ENCODE data around the gene PTPRN2. TPM values are rescaled to one million over a fixed set of nuclear protein-coding genes. Genes with fewer than 3 reads are reported as not detected.

Gene PTPRN2
- total and polyA plus RNA-seq, 2 of the 8 experiments (the other 6 are each of a cell fraction or from before 2014, with no cell fraction given), result 2.6 to 4.5 TPM

DNA sequence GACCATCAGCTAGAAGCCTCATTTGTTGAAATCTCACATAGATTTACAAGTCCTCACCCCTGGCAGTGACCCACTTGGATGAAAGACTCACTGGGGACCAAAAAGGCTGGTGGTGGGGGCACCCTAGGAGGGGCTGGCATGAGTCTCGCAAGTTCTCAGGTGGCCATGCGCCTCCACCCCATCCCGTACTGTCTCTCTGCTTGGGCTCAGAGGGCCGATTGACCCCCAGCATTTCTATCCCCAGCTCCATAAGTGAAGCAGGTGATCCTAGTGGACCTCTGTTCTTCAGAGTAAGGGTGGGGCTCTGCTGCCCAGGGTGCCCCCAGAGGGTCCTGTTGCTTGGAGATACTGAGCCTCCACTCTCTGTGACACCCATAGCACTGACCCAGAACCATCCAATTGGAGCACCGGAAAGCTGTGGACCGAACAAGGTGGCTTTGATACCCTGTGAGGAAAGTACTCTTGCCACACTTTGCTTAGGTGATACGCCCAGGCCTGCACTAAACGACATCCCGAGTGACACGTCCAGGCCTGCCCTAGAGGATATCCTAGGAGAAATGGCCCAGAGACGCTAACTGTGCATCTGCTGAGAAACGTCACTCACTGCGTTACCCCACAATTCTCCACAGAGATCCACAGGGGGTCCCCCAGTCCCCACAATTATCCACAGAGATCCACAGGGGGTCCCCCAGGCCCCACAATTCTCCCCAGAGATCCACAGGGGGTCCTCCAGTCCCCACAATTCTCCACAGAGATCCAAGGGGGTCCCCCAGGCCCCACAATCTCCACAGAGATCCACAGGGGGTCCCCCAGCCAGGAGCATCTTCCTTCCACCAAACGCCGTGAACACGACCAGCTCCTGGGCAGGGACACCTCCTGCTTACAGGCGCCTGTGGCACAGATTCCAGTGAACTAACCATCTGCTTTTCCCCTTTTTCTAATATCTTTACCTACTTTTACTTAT, 262.9 kb downstream of the PTPRN2 start:
- Histone ChIP-seq H3K56ac (replicated peaks; ENCODE audit: insufficient read length, low read depth, low read length) (no peak overlapping the region), H3K36me3 (ENCODE audit: control insufficient read depth in 2 of 4, insufficient read depth in 4 of 4, low read length in 3 of 4) (peaks cover 0 to 5% (median 0%) of the 10 kb centered on the region in 4 experiments; a peak in 1 of 8 replicates), H3K9me3 (ENCODE audit: insufficient read depth in 2 of 2, low read depth in 1 of 2, low read length in 1 of 2) (peaks cover 23 to 61% of the 10 kb centered on the region in 2 experiments), H2AFZ (ENCODE audit: low read length) (no peak overlapping the region), H3K23me2 (ENCODE audit: low read depth, low read length) (peaks cover 7% of the 10 kb centered on the region), H4K8ac (ENCODE audit: extremely low read depth, insufficient read depth, low read length) (peak overlapping the region; percentile 31; the same call in 1 of the 2 replicates), H3K4ac (replicated peaks; ENCODE audit: insufficient read length, low read depth, low read length) (peak overlapping the region; percentile 71), H4K20me1 (replicated peaks in 1 of 2; ENCODE audit: control insufficient read depth in 1 of 2, insufficient read depth in 2 of 2, low read length in 2 of 2) (peaks cover 0 to 9% of the 10 kb centered on the region in 2 experiments), H3K27ac (ENCODE audit: low read depth, low read length) (no peak overlapping the region), H2BK5ac (ENCODE audit: low read depth, low read length) (peak overlapping the region; percentile 15; the same call in 1 of the 2 replicates), H3K18ac (ENCODE audit: extremely low read depth, low read length) (no peak overlapping the region; the same call in 1 of the 2 replicates), H4K91ac (replicated peaks; ENCODE audit: insufficient read length, low read length) (no peak overlapping the region), H3K79me1 (ENCODE audit: low read depth, low read length) (no peaks in the 10 kb centered on the region), H3K4me1 (replicated peaks in 1 of 4; ENCODE audit: control insufficient read depth in 3 of 4, insufficient read depth in 4 of 4, low read length in 3 of 4) (peaks cover 0 to 9% (median 3%) of the 10 kb centered on the region in 4 experiments; a peak in 4 of 7 replicates), H3K79me2 (ENCODE audit: control insufficient read depth in 1 of 2, insufficient read depth in 2 of 2, low read length in 2 of 2) (no peaks in the 10 kb centered on the region), H3K4me2 (ENCODE audit: insufficient read depth in 1 of 2, low read depth in 2 of 2, low read length in 2 of 2) (peak overlapping the region in 1 of 2 experiments; percentile 50; a peak in 1 of 4 replicates), H3K4me3 (ENCODE audit: extremely low read depth in 1 of 4, insufficient read depth in 2 of 4, low read depth in 3 of 4, low read length in 4 of 4) (no peak overlapping the region), H2AK5ac (ENCODE audit: low read depth, low read length) (no peak overlapping the region), H3K27me3 (replicated peaks in 1 of 4; ENCODE audit: control insufficient read depth in 3 of 4, extremely low read depth in 1 of 4, insufficient read depth in 3 of 4, low read length in 3 of 4) (peaks cover 0 to 2% (median 0%) of the 10 kb centered on the region in 4 experiments; a peak in 1 of 7 replicates), H3K9ac (replicated peaks in 1 of 4; ENCODE audit: extremely low read depth in 1 of 4, low read depth in 3 of 4, low read length in 3 of 4) (no peak overlapping the region), H2BK120ac (replicated peaks; ENCODE audit: low read depth, low read length) (no peak overlapping the region), H2BK12ac (ENCODE audit: low read depth, low read length) (no peak overlapping the region), H2BK20ac (ENCODE audit: low read length) (0 out of 2 replicates have a peak overlapping the region, but pooled peaks have one; percentile 76), H3K14ac (ENCODE audit: insufficient read length) (no peak overlapping the region), H2BK15ac (ENCODE audit: low read length) (no peak overlapping the region), H3K23ac (ENCODE audit: insufficient read length) (no peak overlapping the region), H4K5ac (ENCODE audit: insufficient read length, low read depth, low read length) (no peak overlapping the region)
- 83% methylated on average over 17 of the region's 17 CpGs; no CpG with 5 or more reads in 1 of the 2 experiments for WGBS, 2 experiments (ENCODE audit: extremely low coverage in 1 of 2, insufficient coverage in 1 of 2, insufficient read length in 1 of 2, insufficient replicate concordance in 2 of 2, low coverage in 1 of 2, low lambda C conversion rate in 2 of 2, missing lambda C conversion rate in 1 of 2)
- DNase-seq (ENCODE audit: low read depth in 1 of 2, low spot score in 2 of 2) (peak in 1 of 2 experiments; percentile 42), FAIRE-seq (no peak)
- POLR2A ChIA-PET (ENCODE audit: partially characterized antibody), result no interaction called here
- CTCF ChIA-PET (ENCODE audit: partially characterized antibody), result interaction anchor here (1.1 to 1.7 kb wide), 3 partner anchors 30 to 268 kb away, joined by 3 to 5 read pairs (median 4); no protein-coding TSS in a partner anchor
- TF ChIP-seq KDM1A (IDR thresholded peaks at IDR 0.05; ENCODE audit: borderline replicate concordance, low read length), result no peak
- no peak for TF ChIP-seq SIX5 (IDR thresholded peaks at IDR 0.05; ENCODE audit: low read depth, low read length)
- no peak for TF ChIP-seq GABPA (IDR thresholded peaks at IDR 0.05; ENCODE audit: borderline replicate concordance, insufficient read depth, low read length)
- no peak for TF ChIP-seq JUN (IDR thresholded peaks at IDR 0.05; ENCODE audit: low read depth, low read length)
- TF ChIP-seq ATF2 (IDR thresholded peaks at IDR 0.05; ENCODE audit: low read length), result no peak
- TF ChIP-seq PHF8 (conservative IDR thresholded peaks at IDR 0.05; ENCODE audit: low read depth, low read length), result no peak
- no peak for TF ChIP-seq TBP (IDR thresholded peaks at IDR 0.05; ENCODE audit: low read depth, low read length)
- no peak for TF ChIP-seq POU5F1 (IDR thresholded peaks at IDR 0.05; ENCODE audit: low read depth, low read length)
- TF ChIP-seq GTF2F1 (IDR thresholded peaks at IDR 0.05; ENCODE audit: borderline replicate concordance, low read depth, low read length), result no peak

Data from H1 (cell line).